Measurements from ENCODE around the gene SORCS2.

- no peak for TF ChIP-seq CTCF (IDR thresholded peaks at IDR 0.05)
- no peak for TF ChIP-seq POLR2A (IDR thresholded peaks at IDR 0.05)
These were observed 222.6 kb downstream of the SORCS2 start for GRCh38 chr4:7414736-7415510.

All from uterus (tissue), 2 donors.